IMR-90 (cell line): Measurements from ENCODE around the gene IGSF10.

Experiments used
- BHLHE40 ChIP-seq: fragments of 150-350 bp; IDR thresholded peaks from 2 replicates; pipeline ENCODE4 v1.6.1; 2016; ENCODE audit warnings: mild to moderate bottlenecking, low read depth, low read length
- CEBPB ChIP-seq: IDR thresholded peaks from 2 replicates; pipeline ENCODE4 v1.6.1; 2012; ENCODE audit warnings: low read depth, low read length, improper control_type of control experiment
- CHD1 ChIP-seq: IDR thresholded peaks from 2 replicates; pipeline ENCODE4 v1.6.1; 2012; ENCODE audit warnings: low read depth, low read length, improper control_type of control experiment
- CTCF ChIP-seq: conservative IDR thresholded peaks from 2 replicates; pipeline ENCODE4 v1.5.1; 2012; ENCODE audit warnings: mild to moderate bottlenecking, low read depth, low read length, improper control_type of control experiment
- FOS ChIP-seq: fragments of 150-350 bp; IDR thresholded peaks from 2 replicates; pipeline ENCODE4 v1.6.1; 2016; ENCODE audit warnings: low read depth, low read length
- MAZ ChIP-seq: IDR thresholded peaks from 2 replicates; pipeline ENCODE4 v1.6.1; 2012; ENCODE audit warnings: low read depth, mild to moderate bottlenecking, low read length, improper control_type of control experiment, moderate library complexity, borderline replicate concordance
- MXI1 ChIP-seq: IDR thresholded peaks from 2 replicates; pipeline ENCODE4 v1.6.1; 2012; ENCODE audit warnings: low read depth, mild to moderate bottlenecking, low read length, moderate library complexity, borderline replicate concordance
- POLR2A ChIP-seq: IDR thresholded peaks from 2 replicates; pipeline ENCODE4 v1.6.1; 2012; ENCODE audit warnings: mild to moderate bottlenecking, low read depth, low read length
- RAD21 ChIP-seq: IDR thresholded peaks from 2 replicates; pipeline ENCODE4 v1.6.1; 2012; ENCODE audit warnings: low read length, improper control_type of control experiment
- RCOR1 ChIP-seq: IDR thresholded peaks from 2 replicates; pipeline ENCODE4 v1.6.1; 2012; ENCODE audit warnings: mild to moderate bottlenecking, low read length, improper control_type of control experiment; ENCODE audit not compliant: insufficient replicate concordance
- SMC3 ChIP-seq: fragments of 150-350 bp; IDR thresholded peaks from 2 replicates; pipeline ENCODE4 v1.6.1; 2016; ENCODE audit warnings: low read depth, mild to moderate bottlenecking, antibody characterized with exemption, low read length, moderate library complexity
- TF ChIP-seq, protein P1 (sequence below): fragments of 150-350 bp; IDR thresholded peaks from 2 replicates; pipeline ENCODE4 v1.6.1; 2017; ENCODE audit warnings: mild to moderate bottlenecking, antibody characterized with exemption, low read length, low read depth

GRCh38 chr3:151501171-151501922 lies 40.5 kb upstream of the IGSF10 start:
- TF ChIP-seq CTCF: no peak
- TF ChIP-seq RAD21: no peak
- TF ChIP-seq SMC3: no peak
- no peak for TF ChIP-seq MXI1
- no peak for TF ChIP-seq MAZ
- TF ChIP-seq FOS: no peak
- TF ChIP-seq POLR2A: no peak
- no peak for TF ChIP-seq BHLHE40
- TF ChIP-seq RCOR1: no peak
- TF ChIP-seq CEBPB: no peak
- TF ChIP-seq, protein P1, sequence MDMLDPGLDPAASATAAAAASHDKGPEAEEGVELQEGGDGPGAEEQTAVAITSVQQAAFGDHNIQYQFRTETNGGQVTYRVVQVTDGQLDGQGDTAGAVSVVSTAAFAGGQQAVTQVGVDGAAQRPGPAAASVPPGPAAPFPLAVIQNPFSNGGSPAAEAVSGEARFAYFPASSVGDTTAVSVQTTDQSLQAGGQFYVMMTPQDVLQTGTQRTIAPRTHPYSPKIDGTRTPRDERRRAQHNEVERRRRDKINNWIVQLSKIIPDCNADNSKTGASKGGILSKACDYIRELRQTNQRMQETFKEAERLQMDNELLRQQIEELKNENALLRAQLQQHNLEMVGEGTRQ: no peak
- TF ChIP-seq CHD1: no peak
